Measurements from ENCODE around the gene PDIA4. TPM values are rescaled to one million over a fixed set of nuclear protein-coding genes. Genes with fewer than 3 reads are reported as not detected.
"Not testable (repeated sequence)": the region's sequence is repeated elsewhere in the genome, so short reads cannot be mapped to it uniquely, and the experiment has no call there.

Gene PDIA4
- total and polyA plus RNA-seq, 4 donors: 80.2 to 123 (median 85.5) TPM

DNA sequence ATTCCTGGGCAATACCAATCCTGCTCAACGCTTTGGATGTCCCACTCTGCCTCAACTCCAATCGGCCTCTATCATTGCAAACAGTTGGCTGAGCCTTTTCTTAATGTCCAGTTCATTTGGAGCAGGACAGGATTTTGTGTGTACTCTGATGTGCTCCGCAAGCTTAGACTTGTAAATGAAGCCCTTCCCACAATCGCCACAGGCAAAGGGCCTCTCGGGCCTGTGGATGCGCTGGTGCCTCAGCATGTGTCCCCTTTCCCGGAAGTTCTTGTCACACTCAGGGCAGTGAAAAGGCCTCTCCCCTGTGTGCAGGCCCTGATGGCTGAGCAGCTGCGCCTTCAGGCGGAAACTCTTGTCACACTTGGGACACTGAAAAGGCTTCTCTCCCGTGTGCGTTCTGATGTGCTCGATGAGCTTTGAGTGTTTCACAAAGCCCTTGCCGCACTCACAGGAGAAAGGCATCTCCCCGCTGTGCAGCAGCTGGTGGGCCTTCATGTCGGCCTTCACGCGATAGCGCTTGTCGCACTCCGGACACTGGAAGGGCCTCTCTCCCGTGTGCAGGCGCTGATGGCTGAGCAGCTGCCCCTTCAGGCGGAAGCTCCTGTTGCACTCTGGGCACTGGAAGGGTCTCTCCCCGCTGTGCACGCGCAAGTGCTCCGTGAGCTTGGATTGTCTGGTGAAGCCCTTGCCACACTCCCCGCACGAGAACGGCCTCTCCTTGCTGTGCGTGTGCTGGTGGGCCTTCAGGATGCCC, 42.2 kb upstream of the PDIA4 start:
- peaks cover under 1% of the 10 kb centered on the region for H3K4me1 ChIP-seq (ENCODE audit: control insufficient read depth, insufficient read depth, low read length)
- no peak for DNase-seq (ENCODE audit: low read depth in 4 of 6, low spot score in 6 of 6)
- no peak overlapping the region for H3K4me3 ChIP-seq (ENCODE audit: low read depth, low read length)
- no peaks in the 10 kb centered on the region for H3K27me3 ChIP-seq (ENCODE audit: control insufficient read depth, insufficient read depth, low read length)
- H3K27ac ChIP-seq (ENCODE audit: low read depth, low read length): no peak overlapping the region
- H3K36me3 ChIP-seq (ENCODE audit: control insufficient read depth, insufficient read depth, low read length): peaks cover 45% of the 10 kb centered on the region
- WGBS (ENCODE audit: insufficient coverage): 86% methylated on average over 29 of the region's 31 CpGs
- H3K9me3 ChIP-seq (ENCODE audit: control insufficient read depth, insufficient read depth, low read length): no peaks in the 10 kb centered on the region

DNA sequence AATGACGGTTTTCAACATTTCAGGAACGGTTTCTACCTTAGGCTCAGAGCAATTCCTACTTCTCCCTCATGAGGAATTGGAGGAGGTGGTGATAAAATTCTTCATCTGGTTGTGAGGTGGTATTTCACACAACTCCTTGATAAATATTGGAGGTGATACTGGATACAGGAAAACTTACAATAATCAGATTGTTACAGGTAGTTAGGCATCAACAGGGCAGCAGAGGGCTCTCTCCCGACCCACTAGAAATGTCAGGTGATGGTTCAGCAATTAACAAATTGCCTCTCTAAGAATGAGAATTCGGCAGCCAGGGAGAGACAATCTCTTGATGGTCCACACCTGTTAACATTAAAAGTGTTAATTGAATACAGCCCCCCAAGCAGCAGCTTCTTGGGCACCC, 39.6 kb upstream of the PDIA4 start:
- H3K4me3 ChIP-seq (ENCODE audit: low read depth, low read length): no peak overlapping the region
- 14% methylated on average over 1 of the region's 4 CpGs for WGBS (ENCODE audit: insufficient coverage)
- no peaks in the 10 kb centered on the region for H3K27me3 ChIP-seq (ENCODE audit: control insufficient read depth, insufficient read depth, low read length)
- DNase-seq (ENCODE audit: low read depth in 4 of 6, low spot score in 6 of 6): no peak
- no peak overlapping the region for H3K27ac ChIP-seq (ENCODE audit: low read depth, low read length)
- peaks cover 45% of the 10 kb centered on the region for H3K36me3 ChIP-seq (ENCODE audit: control insufficient read depth, insufficient read depth, low read length)
- H3K9me3 ChIP-seq (ENCODE audit: control insufficient read depth, insufficient read depth, low read length): no peaks in the 10 kb centered on the region
- peaks cover 11% of the 10 kb centered on the region for H3K4me1 ChIP-seq (ENCODE audit: control insufficient read depth, insufficient read depth, low read length)

DNA sequence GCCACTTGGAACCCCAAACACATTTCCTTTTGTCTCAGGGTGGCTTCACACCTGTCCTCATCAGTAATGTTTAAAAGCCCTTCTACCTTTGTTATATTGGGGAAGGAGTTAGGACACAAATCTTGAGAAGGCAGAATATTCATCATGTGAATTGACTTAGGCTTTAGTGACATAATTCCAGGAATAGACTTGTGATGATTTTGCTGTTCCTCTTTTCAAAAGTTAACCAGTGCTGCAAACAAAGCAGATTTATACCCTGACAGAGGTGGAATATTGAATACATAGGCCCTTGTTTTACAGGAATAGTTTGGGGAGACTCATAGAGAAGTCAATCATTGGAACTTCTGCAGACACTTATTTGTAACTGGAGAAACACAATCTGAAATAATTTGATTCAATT, 35.2 kb upstream of the PDIA4 start:
- Histone ChIP-seq H3K4me1 (ENCODE audit: control insufficient read depth, insufficient read depth, low read length) (peaks cover 11% of the 10 kb centered on the region), H3K9me3 (ENCODE audit: control insufficient read depth, insufficient read depth, low read length) (no peaks in the 10 kb centered on the region), H3K27ac (ENCODE audit: low read depth, low read length) (no peak overlapping the region), H3K27me3 (ENCODE audit: control insufficient read depth, insufficient read depth, low read length) (no peaks in the 10 kb centered on the region), H3K36me3 (ENCODE audit: control insufficient read depth, insufficient read depth, low read length) (peaks cover 13% of the 10 kb centered on the region), H3K4me3 (ENCODE audit: low read depth, low read length) (no peak overlapping the region)
- DNase-seq (ENCODE audit: low read depth in 4 of 6, low spot score in 6 of 6): no peak

DNA sequence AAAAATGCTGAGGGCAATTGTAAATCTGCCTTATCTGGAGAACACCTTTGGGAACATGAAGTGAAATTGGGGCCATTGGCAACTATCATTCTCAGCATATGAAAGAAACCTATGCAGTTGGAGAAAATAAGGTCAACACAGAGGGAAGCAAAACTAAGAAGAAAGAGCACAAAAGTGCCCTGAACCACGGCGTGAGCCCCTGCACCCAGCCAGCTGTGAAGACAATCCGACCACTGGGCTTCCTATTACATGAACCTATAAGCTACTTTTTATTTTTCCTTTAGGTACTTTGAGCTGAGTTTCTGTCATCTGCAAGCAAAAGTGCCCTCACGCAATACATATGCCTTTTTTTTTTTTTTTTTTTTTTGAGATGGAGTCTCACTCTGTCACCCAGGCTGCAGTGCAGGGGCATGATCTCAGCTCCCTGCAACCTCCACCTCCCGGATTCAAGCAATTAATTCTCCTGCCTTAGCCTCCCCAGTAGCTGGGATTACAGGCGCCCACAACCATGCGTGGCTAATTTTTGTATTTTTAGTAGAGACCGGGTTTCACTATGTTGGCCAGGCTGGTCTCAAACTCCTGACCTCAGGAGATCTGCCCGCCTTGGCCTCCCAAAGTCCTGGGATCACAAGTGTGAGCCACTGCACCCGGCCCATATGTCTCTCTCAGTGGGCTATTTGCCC, 34.1 kb upstream of the PDIA4 start:
- not testable (repeated sequence) for DNase-seq (ENCODE audit: low read depth in 4 of 6, low spot score in 6 of 6); H3K4me3 ChIP-seq (ENCODE audit: low read depth, low read length); H3K36me3 ChIP-seq (ENCODE audit: control insufficient read depth, insufficient read depth, low read length); H3K27me3 ChIP-seq (ENCODE audit: control insufficient read depth, insufficient read depth, low read length); H3K9me3 ChIP-seq (ENCODE audit: control insufficient read depth, insufficient read depth, low read length); H3K27ac ChIP-seq (ENCODE audit: low read depth, low read length)
- WGBS (ENCODE audit: insufficient coverage): 85% methylated on average over 4 of the region's 10 CpGs
- peaks cover 11% of the 10 kb centered on the region for H3K4me1 ChIP-seq (ENCODE audit: control insufficient read depth, insufficient read depth, low read length)

DNA sequence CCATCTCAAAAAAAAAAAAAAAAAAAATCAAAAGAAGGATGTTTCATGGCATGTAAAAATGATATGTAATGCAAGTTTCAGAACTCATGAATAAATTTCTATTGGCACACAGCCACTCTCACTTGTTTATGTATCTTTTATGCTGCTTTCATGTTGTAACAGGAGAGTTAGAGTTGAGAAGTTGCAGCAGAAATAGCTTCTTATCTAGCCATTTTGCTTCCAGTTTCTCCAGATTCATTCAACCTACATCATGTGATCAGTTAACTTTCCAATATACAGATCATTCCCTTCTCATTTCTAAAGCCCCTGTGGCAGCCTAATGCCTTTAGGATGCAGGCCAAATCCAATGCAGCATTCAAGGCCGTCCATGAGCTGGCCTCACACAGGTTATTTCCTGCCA, 31.9 kb upstream of the PDIA4 start:
- 29% methylated on average over 1 of the region's 1 CpG for WGBS (ENCODE audit: insufficient coverage)

DNA sequence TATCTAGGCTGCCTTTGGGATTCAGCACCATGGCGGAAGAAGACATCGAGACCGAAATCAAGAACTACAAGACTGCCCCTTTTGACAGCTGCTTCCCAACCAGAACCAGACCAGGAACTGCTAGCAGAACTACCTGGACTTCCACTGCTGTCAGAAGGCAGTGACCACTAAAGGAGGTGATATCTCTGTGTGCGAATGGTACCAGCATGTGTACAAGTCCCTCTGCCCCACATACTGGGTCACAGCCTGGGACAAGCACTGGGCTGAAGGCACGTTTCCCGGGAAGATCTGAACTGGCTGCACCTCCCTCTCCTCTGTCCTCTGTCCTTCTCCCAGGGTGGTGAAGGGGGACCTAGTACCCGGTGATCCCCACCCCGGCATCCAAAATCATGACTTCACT, 25.6 kb upstream of the PDIA4 start:
- WGBS (ENCODE audit: insufficient coverage): 97% methylated on average over 4 of the region's 8 CpGs
- Histone ChIP-seq H3K4me1 (ENCODE audit: control insufficient read depth, insufficient read depth, low read length) (no peaks in the 10 kb centered on the region), H3K27ac (ENCODE audit: low read depth, low read length) (no peak overlapping the region), H3K4me3 (ENCODE audit: low read depth, low read length) (no peak overlapping the region), H3K36me3 (ENCODE audit: control insufficient read depth, insufficient read depth, low read length) (no peaks in the 10 kb centered on the region), H3K9me3 (ENCODE audit: control insufficient read depth, insufficient read depth, low read length) (no peaks in the 10 kb centered on the region), H3K27me3 (ENCODE audit: control insufficient read depth, insufficient read depth, low read length) (no peaks in the 10 kb centered on the region)
- no peak for DNase-seq (ENCODE audit: low read depth in 4 of 6, low spot score in 6 of 6)

More for the DNA sequence above, 31.9 kb upstream of the PDIA4 start:
- H3K27ac ChIP-seq (ENCODE audit: low read depth, low read length): no peak overlapping the region
- H3K9me3 ChIP-seq (ENCODE audit: control insufficient read depth, insufficient read depth, low read length): no peaks in the 10 kb centered on the region
- no peak overlapping the region for H3K4me3 ChIP-seq (ENCODE audit: low read depth, low read length)
- no peaks in the 10 kb centered on the region for H3K36me3 ChIP-seq (ENCODE audit: control insufficient read depth, insufficient read depth, low read length)
- peaks cover 7% of the 10 kb centered on the region for H3K4me1 ChIP-seq (ENCODE audit: control insufficient read depth, insufficient read depth, low read length)
- H3K27me3 ChIP-seq (ENCODE audit: control insufficient read depth, insufficient read depth, low read length): no peaks in the 10 kb centered on the region
- peak in 2 of 6 donors; percentile 38 to 52 for DNase-seq (ENCODE audit: low read depth in 4 of 6, low spot score in 6 of 6)

DNA sequence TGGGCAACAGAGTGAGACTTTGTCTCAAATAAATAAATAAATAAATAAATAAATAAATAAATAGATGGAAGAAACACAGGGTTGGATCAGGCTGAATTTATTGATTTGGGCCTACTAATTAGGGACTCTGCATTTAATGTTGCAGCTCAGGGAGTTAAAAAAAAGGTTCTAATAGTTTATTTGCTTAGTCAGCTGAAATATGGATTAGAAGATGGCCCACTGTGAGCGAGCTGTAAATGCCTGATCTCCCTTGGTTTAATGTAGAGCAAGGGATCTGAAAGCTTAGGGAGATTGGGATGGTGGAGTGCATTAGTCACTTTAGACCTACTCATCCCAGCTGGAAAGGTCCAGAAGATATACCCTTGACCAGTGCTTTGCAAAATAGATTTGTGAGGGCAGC, 25.1 kb upstream of the PDIA4 start:
- no peak for DNase-seq (ENCODE audit: low read depth in 4 of 6, low spot score in 6 of 6)
- H3K27ac ChIP-seq (ENCODE audit: low read depth, low read length): no peak overlapping the region
- H3K4me3 ChIP-seq (ENCODE audit: low read depth, low read length): no peak overlapping the region
- no CpG with 5 or more reads among the region's 1 CpG for WGBS (ENCODE audit: insufficient coverage)
- no peaks in the 10 kb centered on the region for H3K27me3 ChIP-seq (ENCODE audit: control insufficient read depth, insufficient read depth, low read length)
- H3K36me3 ChIP-seq (ENCODE audit: control insufficient read depth, insufficient read depth, low read length): no peaks in the 10 kb centered on the region
- H3K4me1 ChIP-seq (ENCODE audit: control insufficient read depth, insufficient read depth, low read length): no peaks in the 10 kb centered on the region
- no peaks in the 10 kb centered on the region for H3K9me3 ChIP-seq (ENCODE audit: control insufficient read depth, insufficient read depth, low read length)

DNA sequence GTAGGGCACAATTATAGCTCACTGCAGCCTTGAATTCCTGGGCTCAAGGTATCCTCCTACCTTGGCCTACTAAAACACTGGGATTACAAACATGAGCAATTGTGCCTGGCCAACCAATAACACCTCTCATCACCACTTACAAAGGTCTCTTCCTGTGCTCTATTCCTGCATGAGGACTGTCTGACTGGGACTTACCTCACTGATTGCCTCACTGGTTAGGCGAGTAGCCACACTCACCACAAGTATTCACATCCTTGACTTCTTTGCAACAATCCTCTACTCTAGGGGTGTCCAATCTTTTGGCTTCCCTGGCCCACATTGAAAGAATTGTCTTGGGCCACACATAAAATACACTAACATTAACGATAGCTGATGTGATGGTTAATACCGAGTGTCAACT, 22.6 kb upstream of the PDIA4 start:
- WGBS (ENCODE audit: insufficient coverage): 100% methylated on average over 1 of the region's 3 CpGs
- Histone ChIP-seq H3K4me3 (ENCODE audit: low read depth, low read length) (no peak overlapping the region), H3K27me3 (ENCODE audit: control insufficient read depth, insufficient read depth, low read length) (no peaks in the 10 kb centered on the region), H3K36me3 (ENCODE audit: control insufficient read depth, insufficient read depth, low read length) (no peaks in the 10 kb centered on the region), H3K4me1 (ENCODE audit: control insufficient read depth, insufficient read depth, low read length) (no peaks in the 10 kb centered on the region), H3K27ac (ENCODE audit: low read depth, low read length) (no peak overlapping the region), H3K9me3 (ENCODE audit: control insufficient read depth, insufficient read depth, low read length) (no peaks in the 10 kb centered on the region)
- no peak for DNase-seq (ENCODE audit: low read depth in 4 of 6, low spot score in 6 of 6)

DNA sequence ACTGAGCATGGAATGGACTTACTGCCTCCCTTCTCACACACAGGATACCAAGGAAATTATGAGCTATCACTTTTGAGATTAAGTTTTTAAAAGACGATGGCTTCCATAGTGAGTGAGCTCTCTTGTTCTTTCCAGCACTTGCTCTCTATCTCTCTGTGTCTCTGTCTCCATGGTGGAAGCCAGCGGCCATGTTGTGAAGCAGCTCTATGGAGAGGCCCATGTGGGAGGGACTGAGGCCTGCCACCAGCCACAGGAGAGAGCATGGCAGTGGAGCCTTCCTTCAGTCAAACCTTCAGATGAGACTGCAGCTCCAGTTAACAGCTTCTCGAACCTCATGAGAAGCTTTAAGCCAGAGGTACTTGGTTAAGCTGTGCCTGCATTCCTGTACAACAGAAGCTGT, 20.5 kb upstream of the PDIA4 start:
- no peaks in the 10 kb centered on the region for H3K9me3 ChIP-seq (ENCODE audit: control insufficient read depth, insufficient read depth, low read length)
- DNase-seq (ENCODE audit: low read depth in 4 of 6, low spot score in 6 of 6): no peak
- no peak overlapping the region for H3K4me3 ChIP-seq (ENCODE audit: low read depth, low read length)
- 100% methylated on average over 2 of the region's 3 CpGs for WGBS (ENCODE audit: insufficient coverage)
- H3K36me3 ChIP-seq (ENCODE audit: control insufficient read depth, insufficient read depth, low read length): no peaks in the 10 kb centered on the region
- no peaks in the 10 kb centered on the region for H3K4me1 ChIP-seq (ENCODE audit: control insufficient read depth, insufficient read depth, low read length)
- no peaks in the 10 kb centered on the region for H3K27me3 ChIP-seq (ENCODE audit: control insufficient read depth, insufficient read depth, low read length)
- H3K27ac ChIP-seq (ENCODE audit: low read depth, low read length): no peak overlapping the region

DNA sequence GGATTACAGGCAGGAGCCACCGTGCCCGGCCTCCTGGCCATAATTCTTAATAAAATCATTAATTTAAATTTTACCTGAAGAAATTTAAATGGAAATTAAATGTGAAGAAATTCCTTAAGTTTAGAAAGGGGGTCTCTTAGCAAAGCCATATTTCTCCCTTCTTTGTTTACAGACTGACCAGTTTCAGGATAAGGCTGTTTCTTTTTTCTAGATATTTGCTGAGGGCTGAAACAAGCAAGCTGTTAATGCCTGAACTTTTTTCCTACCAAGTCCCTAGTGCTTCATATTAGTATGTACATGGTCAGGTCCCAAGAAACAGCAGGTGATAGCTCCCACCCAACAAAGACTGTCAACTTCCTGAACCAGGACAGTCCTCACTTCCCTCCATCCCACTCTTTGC, 18.1 kb upstream of the PDIA4 start:
- Histone ChIP-seq H3K9me3 (ENCODE audit: control insufficient read depth, insufficient read depth, low read length) (no peaks in the 10 kb centered on the region), H3K27ac (ENCODE audit: low read depth, low read length) (no peak overlapping the region), H3K27me3 (ENCODE audit: control insufficient read depth, insufficient read depth, low read length) (no peaks in the 10 kb centered on the region), H3K36me3 (ENCODE audit: control insufficient read depth, insufficient read depth, low read length) (no peaks in the 10 kb centered on the region), H3K4me1 (ENCODE audit: control insufficient read depth, insufficient read depth, low read length) (no peaks in the 10 kb centered on the region), H3K4me3 (ENCODE audit: low read depth, low read length) (no peak overlapping the region)
- no CpG with 5 or more reads among the region's 2 CpGs for WGBS (ENCODE audit: insufficient coverage)
- DNase-seq (ENCODE audit: low read depth in 4 of 6, low spot score in 6 of 6): no peak
